ENCODE measurements around the gene PHKA1. TPM values are rescaled to one million over a fixed set of nuclear protein-coding genes. Genes with fewer than 3 reads are reported as not detected.
"Not testable (repeated sequence)": the region's sequence is repeated elsewhere in the genome, so short reads cannot be mapped to it uniquely, and the experiment has no call there.

PHKA1 gene
- total RNA-seq, 1 donor from 2014 or later, result 13.0 TPM

DNA sequence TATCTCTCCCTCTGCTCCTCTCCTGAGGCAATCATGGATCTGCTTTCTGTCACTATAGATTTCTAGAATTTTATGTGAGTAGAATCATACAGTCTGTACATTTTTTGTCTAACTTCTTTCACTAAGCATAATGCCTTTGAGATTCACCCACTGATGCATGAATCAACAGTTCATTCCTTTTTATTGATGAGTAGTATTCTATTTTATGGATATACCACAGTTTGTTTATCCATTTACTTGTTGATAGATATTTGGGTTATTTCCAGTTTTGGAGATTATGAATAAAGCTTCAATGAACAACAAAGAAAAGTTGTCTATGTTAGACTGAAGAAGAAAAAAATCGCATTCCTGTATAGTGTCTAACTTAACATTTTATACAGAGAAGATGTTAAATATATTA, 30.5 kb downstream of the PHKA1 start:
- Mint-ChIP-seq H3K36me3 (peaks cover 26% of the 10 kb centered on the region), H3K9me3 (peaks cover 50% of the 10 kb centered on the region), H3K27me3 (ENCODE audit: low read depth) (no peaks in the 10 kb centered on the region), H3K27ac (no peak overlapping the region), H3K4me1 (peaks cover 2% of the 10 kb centered on the region), H3K4me3 (no peak overlapping the region)
- no peak for DNase-seq (ENCODE audit: low spot score in 2 of 2, unreplicated experiment in 2 of 2)
- no peak for TF ChIP-seq CTCF (IDR thresholded peaks at IDR 0.05; ENCODE audit: unreplicated experiment)

DNA sequence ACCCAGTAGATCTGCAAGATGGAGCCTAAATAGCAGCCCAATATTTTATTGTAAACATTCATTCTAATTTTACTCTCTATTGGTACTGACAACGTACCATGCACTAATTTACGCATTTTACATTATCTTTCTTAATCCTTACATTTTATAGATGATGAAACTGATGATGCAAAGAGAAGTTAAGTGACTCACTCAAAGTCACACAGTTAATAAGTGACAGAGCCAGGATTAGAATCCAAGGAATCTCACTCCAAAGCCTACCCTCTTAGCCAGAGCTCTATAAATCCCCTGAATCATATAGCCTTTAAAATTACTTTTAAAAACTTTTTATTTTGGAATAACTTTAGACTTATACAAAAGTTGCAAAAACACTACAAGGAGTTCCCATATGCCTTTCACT, 37.6 kb downstream of the PHKA1 start:
- no peak for TF ChIP-seq CTCF (IDR thresholded peaks at IDR 0.05; ENCODE audit: unreplicated experiment)
- no peak overlapping the region for H3K4me3 Mint-ChIP-seq
- H3K27me3 Mint-ChIP-seq (ENCODE audit: low read depth), result no peaks in the 10 kb centered on the region
- H3K27ac Mint-ChIP-seq, result no peak overlapping the region
- no peak for DNase-seq (ENCODE audit: low spot score in 2 of 2, unreplicated experiment in 2 of 2)
- peaks cover 32% of the 10 kb centered on the region for H3K36me3 Mint-ChIP-seq
- H3K9me3 Mint-ChIP-seq, result peaks cover 28% of the 10 kb centered on the region
- H3K4me1 Mint-ChIP-seq, result no peaks in the 10 kb centered on the region

- H3K9me3 Mint-ChIP-seq, result peaks cover 20% of the 10 kb centered on the region
- DNase-seq (ENCODE audit: low spot score in 2 of 2, unreplicated experiment in 2 of 2); H3K4me3 Mint-ChIP-seq: not testable (repeated sequence)
These were observed 40.2 kb downstream of the PHKA1 start for GRCh38 chrX:72673951-72674350.

DNA sequence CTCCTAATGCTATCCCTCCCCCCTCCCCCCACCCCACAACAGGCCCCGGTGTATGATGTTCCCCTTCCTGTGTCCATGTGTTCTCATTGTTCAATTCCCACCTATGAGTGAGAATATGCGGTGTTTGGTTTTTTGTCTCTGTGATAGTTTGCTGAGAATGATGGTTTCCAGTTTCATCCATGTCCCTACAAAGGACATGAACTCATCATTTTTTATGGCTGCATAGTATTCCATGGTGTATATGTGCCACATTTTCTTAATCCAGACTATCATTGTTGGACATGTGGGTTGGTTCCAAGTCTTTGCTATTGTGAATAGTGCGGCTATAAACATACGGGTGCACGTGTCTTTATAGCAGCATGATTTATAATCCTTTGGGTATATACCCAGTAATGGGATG, 44.6 kb downstream of the PHKA1 start:
- Mint-ChIP-seq H3K36me3 (peaks cover 35% of the 10 kb centered on the region), H3K9me3 (peaks cover 30% of the 10 kb centered on the region)
- not testable (repeated sequence) for H3K27me3 Mint-ChIP-seq (ENCODE audit: low read depth); H3K4me3 Mint-ChIP-seq; DNase-seq (ENCODE audit: low spot score in 2 of 2, unreplicated experiment in 2 of 2); H3K4me1 Mint-ChIP-seq; H3K27ac Mint-ChIP-seq

More at GRCh38 chrX:72673951-72674350, 40.2 kb downstream of the PHKA1 start:
- H3K27ac Mint-ChIP-seq; H3K27me3 Mint-ChIP-seq (ENCODE audit: low read depth); H3K4me1 Mint-ChIP-seq: not testable (repeated sequence)
- H3K36me3 Mint-ChIP-seq, result peaks cover 28% of the 10 kb centered on the region

- no peak for TF ChIP-seq CTCF (IDR thresholded peaks at IDR 0.05; ENCODE audit: unreplicated experiment)
- Mint-ChIP-seq H3K4me1 (no peaks in the 10 kb centered on the region), H3K9me3 (peaks cover 44% of the 10 kb centered on the region), H3K4me3 (no peak overlapping the region), H3K36me3 (peaks cover 28% of the 10 kb centered on the region), H3K27ac (no peak overlapping the region), H3K27me3 (ENCODE audit: low read depth) (no peaks in the 10 kb centered on the region)
- no peak for DNase-seq (ENCODE audit: low spot score in 2 of 2, unreplicated experiment in 2 of 2)
These were observed 47.7 kb downstream of the PHKA1 start for GRCh38 chrX:72666451-72666850.

- no peak for TF ChIP-seq CTCF (IDR thresholded peaks at IDR 0.05; ENCODE audit: unreplicated experiment)
- Mint-ChIP-seq H3K27ac (no peak overlapping the region), H3K36me3 (peaks cover 24% of the 10 kb centered on the region)
These were observed 50.4 kb downstream of the PHKA1 start for GRCh38 chrX:72663737-72664136.

More at GRCh38 chrX:72663737-72664136, 50.4 kb downstream of the PHKA1 start:
- H3K4me1 Mint-ChIP-seq, result no peaks in the 10 kb centered on the region
- DNase-seq (ENCODE audit: low spot score in 2 of 2, unreplicated experiment in 2 of 2), result no peak
- no peaks in the 10 kb centered on the region for H3K27me3 Mint-ChIP-seq (ENCODE audit: low read depth)
- H3K9me3 Mint-ChIP-seq, result peaks cover 49% of the 10 kb centered on the region
- no peak overlapping the region for H3K4me3 Mint-ChIP-seq
